Coronary artery (tissue), 2 donors: ENCODE data around the gene EPN3.

ENCODE experiments used
- DNase-seq: peaks from one replicate; pipeline ENCODE4 v3.0.0-alpha.2; 2017; ENCODE audit warnings: low spot score
- H3K27ac ChIP-seq, 2 donors: fragments of 200-600 bp; sonication (generic); one replicate each; pipeline ENCODE4 v1.5.1; 2016 to 2019
- H3K4me3 ChIP-seq: fragments of 200-600 bp; sonication (generic); 2 replicates; pipeline ENCODE4 v1.5.1; 2016; ENCODE audit warnings: mild to moderate bottlenecking, moderate library complexity
- TF ChIP-seq, protein P1 (sequence below): fragments of 200-600 bp; sonication (generic); IDR thresholded peaks from one replicate; pipeline ENCODE4 v1.5.1; 2019; ENCODE audit warnings: antibody characterized with exemption

The EPN3 gene

DNA sequence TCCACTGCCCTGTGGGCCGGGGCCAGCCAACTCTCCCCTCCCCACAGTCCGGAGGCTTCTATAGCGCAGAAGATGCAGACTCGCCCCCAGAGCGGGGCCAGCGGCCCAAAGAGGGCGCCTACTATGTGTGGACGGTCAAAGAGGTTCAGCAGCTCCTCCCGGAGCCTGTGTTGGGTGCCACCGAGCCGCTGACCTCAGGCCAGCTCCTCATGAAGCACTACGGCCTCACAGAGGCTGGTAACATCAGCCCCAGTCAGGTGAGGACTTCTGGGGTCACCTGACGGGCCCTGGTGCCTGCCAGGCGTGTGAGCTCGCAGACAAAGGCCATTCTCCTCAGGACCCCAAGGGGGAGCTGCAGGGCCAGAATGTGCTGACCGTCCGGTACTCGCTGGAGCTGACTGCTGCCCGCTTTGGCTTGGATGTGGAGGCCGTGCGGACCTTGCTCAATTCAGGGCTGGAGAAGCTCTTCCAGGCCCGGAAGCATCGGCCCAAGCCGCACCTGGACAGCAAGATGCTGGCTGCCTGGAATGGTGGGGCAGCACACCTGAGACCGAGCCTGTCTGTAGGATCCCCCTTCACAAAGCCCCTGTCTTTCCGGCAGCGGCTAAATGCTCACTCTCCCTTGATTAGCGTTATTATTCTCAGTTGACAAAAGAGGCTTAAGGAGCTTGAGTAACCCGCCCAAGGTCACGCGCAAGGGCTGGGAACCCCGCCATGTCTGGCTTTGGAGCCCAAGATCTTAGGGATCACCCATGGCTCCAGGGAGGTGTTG lies 18.3 kb downstream of the EPN3 start:
- TF ChIP-seq, protein P1, sequence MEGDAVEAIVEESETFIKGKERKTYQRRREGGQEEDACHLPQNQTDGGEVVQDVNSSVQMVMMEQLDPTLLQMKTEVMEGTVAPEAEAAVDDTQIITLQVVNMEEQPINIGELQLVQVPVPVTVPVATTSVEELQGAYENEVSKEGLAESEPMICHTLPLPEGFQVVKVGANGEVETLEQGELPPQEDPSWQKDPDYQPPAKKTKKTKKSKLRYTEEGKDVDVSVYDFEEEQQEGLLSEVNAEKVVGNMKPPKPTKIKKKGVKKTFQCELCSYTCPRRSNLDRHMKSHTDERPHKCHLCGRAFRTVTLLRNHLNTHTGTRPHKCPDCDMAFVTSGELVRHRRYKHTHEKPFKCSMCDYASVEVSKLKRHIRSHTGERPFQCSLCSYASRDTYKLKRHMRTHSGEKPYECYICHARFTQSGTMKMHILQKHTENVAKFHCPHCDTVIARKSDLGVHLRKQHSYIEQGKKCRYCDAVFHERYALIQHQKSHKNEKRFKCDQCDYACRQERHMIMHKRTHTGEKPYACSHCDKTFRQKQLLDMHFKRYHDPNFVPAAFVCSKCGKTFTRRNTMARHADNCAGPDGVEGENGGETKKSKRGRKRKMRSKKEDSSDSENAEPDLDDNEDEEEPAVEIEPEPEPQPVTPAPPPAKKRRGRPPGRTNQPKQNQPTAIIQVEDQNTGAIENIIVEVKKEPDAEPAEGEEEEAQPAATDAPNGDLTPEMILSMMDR, result peak; percentile 76
- Histone ChIP-seq H3K4me3 (no peak overlapping the region), H3K27ac (no peak overlapping the region)
- no peak for DNase-seq

DNA sequence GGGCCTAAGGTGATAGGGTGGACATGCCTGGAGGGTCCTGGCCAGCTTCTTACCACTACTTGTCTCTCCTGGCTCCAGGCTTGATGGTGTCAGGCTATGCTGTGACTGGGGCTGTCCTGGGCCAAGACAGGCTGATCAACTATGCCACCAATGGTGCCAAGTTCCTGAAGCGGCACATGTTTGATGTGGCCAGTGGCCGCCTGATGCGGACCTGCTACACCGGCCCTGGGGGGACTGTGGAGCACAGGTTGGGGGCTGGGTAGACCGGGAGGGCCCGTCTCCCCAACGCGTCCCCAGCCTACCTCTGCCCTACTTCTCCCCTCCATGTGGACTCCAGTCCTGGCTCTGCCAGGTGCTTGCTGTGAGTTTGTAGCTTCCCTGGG lies 18.9 kb downstream of the EPN3 start:
- Histone ChIP-seq H3K27ac (no peak overlapping the region), H3K4me3 (no peak overlapping the region)
- no peak for DNase-seq
- TF ChIP-seq, protein P1, result no peak

DNA sequence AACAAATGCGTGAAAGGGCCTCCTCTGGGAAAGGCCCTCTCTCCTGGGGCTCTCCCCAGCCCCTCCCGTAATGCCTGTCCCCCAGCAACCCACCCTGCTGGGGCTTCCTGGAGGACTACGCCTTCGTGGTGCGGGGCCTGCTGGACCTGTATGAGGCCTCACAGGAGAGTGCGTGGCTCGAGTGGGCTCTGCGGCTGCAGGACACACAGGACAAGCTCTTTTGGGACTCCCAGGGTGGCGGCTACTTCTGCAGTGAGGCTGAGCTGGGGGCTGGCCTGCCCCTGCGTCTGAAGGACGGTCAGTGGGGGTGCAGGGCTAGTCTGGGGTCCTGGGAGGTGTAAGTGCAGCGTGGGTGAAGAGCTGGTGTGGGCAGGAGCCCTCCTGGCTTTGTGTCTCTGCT lies 19.3 kb downstream of the EPN3 start:
- TF ChIP-seq, protein P1, result no peak
- H3K27ac ChIP-seq, result no peak overlapping the region
- no peak overlapping the region for H3K4me3 ChIP-seq
- no peak for DNase-seq

DNA sequence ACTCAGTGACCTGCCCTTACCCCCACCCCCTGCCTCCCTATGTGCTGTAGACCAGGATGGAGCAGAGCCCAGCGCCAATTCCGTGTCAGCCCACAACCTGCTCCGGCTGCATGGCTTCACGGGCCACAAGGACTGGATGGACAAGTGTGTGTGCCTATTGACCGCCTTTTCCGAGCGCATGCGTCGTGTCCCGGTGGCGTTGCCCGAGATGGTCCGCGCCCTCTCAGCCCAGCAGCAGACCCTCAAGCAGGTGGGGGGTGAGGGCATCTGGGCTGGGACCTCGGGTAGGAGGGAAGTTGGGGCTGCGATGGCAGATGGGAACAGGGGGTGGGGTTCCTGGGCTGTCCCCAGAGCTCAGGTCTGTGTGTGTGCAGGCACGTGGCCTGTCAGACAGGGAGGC lies 21.7 kb downstream of the EPN3 start:
- Histone ChIP-seq H3K4me3 (no peak overlapping the region), H3K27ac (no peak overlapping the region)
- no peak for DNase-seq
- TF ChIP-seq, protein P1, result no peak

DNA sequence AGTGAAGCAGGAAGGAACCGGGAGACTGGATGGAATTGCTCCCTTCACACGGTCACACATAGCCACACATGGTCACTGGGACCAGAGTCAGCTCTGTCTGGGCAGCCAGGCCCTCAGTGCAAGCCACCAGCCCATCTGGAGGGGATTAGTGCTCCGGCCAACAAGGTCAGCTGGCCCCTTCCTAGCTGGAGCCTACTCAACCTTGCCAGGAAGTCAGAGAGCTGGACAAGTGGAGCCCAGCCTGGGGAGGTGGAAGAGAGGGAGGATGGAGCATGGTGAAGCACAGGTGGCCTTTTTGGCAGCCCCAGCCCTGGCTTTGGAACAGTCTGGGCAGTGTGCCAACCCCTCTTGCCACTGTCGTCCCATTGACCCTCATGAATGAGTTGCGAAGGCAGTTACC lies 24.3 kb downstream of the EPN3 start:
- H3K4me3 ChIP-seq, result no peak overlapping the region
- H3K27ac ChIP-seq, result no peak overlapping the region
- TF ChIP-seq, protein P1, result no peak
- no peak for DNase-seq

DNA sequence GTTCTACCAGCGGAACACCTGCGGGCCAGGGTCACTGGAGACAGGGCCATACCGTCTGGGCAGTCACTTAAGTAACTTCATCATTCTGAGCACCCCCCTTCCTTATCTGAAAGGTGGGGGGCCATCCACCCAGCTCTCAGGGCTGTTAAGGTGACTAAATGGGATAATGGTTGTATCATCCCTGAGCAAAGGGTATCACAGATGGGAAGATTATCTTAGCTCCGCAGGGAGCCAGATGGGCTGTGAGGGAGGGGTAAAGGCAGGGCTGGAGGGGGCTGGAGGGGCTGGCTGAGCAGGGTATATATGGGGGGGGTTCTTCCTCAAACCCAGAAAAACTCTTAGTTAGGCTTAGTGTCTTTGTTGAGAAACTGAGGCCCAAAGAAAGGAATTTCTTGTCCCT lies 25.1 kb downstream of the EPN3 start:
- DNase-seq, result no peak
- TF ChIP-seq, protein P1, result no peak
- Histone ChIP-seq H3K4me3 (no peak overlapping the region), H3K27ac (no peak overlapping the region)

DNA sequence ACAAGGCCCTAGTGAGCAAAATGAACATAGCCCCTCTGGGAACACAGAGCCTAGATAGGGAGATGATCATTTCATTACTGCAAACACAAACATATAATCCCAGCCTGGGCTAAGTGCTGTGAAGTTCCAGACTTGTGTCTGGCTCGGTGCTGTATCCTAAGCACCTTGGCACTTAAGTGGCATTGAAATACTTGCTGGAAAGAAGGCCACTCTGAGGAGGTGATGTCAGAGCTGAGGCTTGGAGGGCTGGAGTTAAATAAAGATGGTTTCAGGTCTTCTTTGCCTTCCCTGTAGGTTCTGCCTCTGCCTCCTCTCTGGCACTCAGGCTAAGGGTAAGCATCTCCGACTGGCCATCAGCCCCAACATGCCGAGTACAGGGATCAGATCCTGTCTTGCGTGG lies 25.6 kb downstream of the EPN3 start:
- no peak for DNase-seq
- H3K27ac ChIP-seq, result no peak overlapping the region
- TF ChIP-seq, protein P1, result no peak
- H3K4me3 ChIP-seq, result no peak overlapping the region
